Measurements from ENCODE around the gene ZNF664. TPM values are rescaled to one million over a fixed set of nuclear protein-coding genes. Genes with fewer than 3 reads are reported as not detected.

The ZNF664 gene
- total and polyA plus RNA-seq, 8 donors = 16.5 to 224 (median 59.3) TPM

DNA sequence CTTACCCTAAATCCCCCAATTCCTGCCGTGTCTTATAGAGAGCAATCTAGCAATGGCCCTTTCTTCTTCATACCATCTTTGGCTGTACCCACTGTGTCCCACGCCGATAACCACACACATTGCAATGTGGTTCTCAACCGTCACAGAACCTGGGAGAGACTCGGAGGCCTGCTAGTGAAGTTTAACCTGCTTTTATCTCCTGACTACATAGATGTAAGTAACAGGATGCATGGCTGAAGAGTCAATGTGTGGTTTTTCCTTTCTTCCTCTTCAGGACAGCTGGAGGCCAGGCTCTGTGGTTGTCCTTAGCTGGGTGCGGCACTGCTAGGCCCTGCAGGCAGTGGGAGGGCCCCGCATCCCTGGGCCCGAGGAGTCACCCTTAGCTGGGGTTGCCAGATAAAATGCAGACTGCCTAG lies 51.3 kb downstream of the ZNF664 start:
- H3K36me3 ChIP-seq = no peaks in the 10 kb centered on the region
- 74 to 84% (median 77%) methylated on average over 8 of the region's 8 CpGs for WGBS, 5 donors
- no peaks in the 10 kb centered on the region for H3K9me3 ChIP-seq
- no peak for DNase-seq
- intact Hi-C loops (cut with DNase I; ENCODE audit: low total_unique reads) = no loop called here
- TF ChIP-seq, protein P1, sequence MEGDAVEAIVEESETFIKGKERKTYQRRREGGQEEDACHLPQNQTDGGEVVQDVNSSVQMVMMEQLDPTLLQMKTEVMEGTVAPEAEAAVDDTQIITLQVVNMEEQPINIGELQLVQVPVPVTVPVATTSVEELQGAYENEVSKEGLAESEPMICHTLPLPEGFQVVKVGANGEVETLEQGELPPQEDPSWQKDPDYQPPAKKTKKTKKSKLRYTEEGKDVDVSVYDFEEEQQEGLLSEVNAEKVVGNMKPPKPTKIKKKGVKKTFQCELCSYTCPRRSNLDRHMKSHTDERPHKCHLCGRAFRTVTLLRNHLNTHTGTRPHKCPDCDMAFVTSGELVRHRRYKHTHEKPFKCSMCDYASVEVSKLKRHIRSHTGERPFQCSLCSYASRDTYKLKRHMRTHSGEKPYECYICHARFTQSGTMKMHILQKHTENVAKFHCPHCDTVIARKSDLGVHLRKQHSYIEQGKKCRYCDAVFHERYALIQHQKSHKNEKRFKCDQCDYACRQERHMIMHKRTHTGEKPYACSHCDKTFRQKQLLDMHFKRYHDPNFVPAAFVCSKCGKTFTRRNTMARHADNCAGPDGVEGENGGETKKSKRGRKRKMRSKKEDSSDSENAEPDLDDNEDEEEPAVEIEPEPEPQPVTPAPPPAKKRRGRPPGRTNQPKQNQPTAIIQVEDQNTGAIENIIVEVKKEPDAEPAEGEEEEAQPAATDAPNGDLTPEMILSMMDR (IDR thresholded peaks at IDR 0.05) = no peak
- no peak for TF ChIP-seq POLR2AphosphoS5 (IDR thresholded peaks at IDR 0.05)
- TF ChIP-seq POLR2A (IDR thresholded peaks at IDR 0.05) = no peak
- TF ChIP-seq EP300 (IDR thresholded peaks at IDR 0.05) = no peak
- peaks cover 0 to 8% (median 4%) of the 10 kb centered on the region in 4 donors for H3K4me1 ChIP-seq
- no peaks in the 10 kb centered on the region for H3K27me3 ChIP-seq
- no peak overlapping the region for H3K4me3 ChIP-seq
- no peak overlapping the region for H3K27ac ChIP-seq

DNA sequence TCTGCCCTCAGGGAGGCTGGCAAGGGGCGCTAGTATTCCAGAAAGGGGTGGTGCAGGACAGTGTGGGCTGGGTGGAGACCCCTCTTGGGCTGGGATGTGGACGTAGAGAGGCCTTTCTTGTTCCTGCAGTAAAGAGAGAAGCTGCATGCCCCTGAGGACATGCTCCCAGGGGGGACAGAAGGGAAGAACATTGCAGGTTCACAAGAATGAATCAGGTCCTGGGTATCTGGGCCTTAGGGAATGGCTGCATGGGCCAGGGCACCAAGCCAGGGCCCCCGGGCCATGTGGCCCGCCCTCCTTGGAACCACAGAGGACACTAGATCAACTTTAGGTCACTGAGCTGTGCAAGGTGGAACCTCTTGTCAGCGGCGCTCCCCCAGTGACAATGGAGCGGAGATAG lies 51.8 kb downstream of the ZNF664 start:
- peaks cover 0 to 8% (median 4%) of the 10 kb centered on the region in 4 donors for H3K4me1 ChIP-seq
- 75 to 84% (median 81%) methylated on average over 7 of the region's 7 CpGs for WGBS, 5 donors
- H3K9me3 ChIP-seq = no peaks in the 10 kb centered on the region
- no peaks in the 10 kb centered on the region for H3K36me3 ChIP-seq
- DNase-seq = no peak
- TF ChIP-seq POLR2A (IDR thresholded peaks at IDR 0.05) = no peak
- no peaks in the 10 kb centered on the region for H3K27me3 ChIP-seq
- no peak overlapping the region for H3K27ac ChIP-seq
- H3K4me3 ChIP-seq = no peak overlapping the region
- intact Hi-C loops (cut with DNase I; ENCODE audit: low total_unique reads) = no loop called here

DNA sequence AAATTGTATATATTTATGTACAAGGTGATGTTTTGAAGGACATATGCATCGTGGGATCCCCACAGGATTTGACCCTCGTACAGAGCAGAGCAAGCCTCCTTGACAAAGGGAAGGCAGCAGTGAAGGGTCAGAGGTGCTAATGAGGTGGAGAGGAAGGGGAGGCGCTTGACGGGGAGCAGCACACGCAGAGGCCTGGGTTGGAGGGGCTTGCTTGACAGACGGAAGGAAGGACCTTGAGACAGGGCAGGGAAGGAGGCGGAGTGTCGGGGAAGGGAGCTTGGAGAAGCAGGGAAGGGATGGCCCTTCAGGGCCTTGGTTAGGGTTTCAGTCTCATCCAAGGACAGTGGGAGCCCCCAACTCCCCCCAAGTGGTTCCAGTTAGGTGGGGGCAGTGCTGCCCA lies 52.6 kb downstream of the ZNF664 start:
- 67 to 84% (median 79%) methylated on average over 8 of the region's 8 CpGs for WGBS, 5 donors
- no peak for TF ChIP-seq POLR2AphosphoS5 (IDR thresholded peaks at IDR 0.05)
- TF ChIP-seq, protein P1 (IDR thresholded peaks at IDR 0.05) = no peak
- TF ChIP-seq EP300 (IDR thresholded peaks at IDR 0.05) = no peak
- no peak for TF ChIP-seq POLR2A (IDR thresholded peaks at IDR 0.05)

DNA sequence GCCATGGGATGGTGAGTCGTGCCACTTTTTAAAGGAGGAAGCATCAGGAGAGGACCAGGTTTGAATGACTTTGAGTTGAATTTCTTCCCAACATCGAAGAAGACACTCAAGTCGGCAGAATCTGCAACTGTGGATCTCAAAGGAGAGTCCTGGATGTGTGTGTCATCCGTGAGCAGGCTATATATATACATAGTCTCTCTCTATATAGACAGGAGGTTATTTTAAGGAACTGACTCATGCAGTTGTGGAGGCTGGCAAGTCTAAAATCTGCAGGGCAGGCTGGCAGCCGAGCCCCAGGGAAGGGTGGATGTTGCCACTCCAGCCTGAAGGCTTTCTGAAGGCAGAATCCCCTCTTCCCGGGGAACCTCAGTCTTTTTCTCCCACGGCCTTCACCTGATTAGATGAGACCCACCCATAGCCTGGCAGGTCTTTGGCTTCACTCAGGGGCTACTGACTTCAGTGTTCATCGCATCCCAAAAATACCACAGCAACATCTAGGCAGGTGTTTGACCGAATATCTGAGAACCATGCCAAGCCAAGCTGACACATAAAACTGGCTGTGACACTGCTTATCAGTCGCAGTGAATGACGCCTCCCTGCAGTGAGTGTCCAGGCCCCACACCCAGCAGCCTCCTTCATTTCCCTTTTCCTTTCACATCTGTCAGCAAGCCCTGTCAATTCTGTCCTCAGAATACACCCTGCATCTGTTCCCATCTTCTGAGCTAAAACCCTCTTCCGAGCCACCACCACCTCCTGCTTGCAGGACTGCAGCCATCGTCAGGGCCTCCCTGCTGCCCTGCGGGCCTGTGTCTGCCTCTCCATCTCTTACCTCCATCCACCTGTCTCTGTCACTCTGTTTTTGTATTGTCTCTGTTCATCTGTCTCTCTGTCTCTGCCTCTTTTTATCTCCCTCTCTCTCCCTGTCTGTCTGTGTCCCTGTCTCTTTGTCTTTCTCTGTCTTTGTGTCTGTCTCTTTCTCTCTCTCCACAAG lies 54.0 kb downstream of the ZNF664 start:
- DNase-seq = no peak
- Histone ChIP-seq H3K27me3 (no peaks in the 10 kb centered on the region), H3K4me3 (no peak overlapping the region), H3K27ac (no peak overlapping the region), H3K36me3 (no peaks in the 10 kb centered on the region), H3K4me1 (no peaks in the 10 kb centered on the region), H3K9me3 (no peaks in the 10 kb centered on the region)
- TF ChIP-seq POLR2AphosphoS5 (IDR thresholded peaks at IDR 0.05) (no peak), EP300 (IDR thresholded peaks at IDR 0.05) (no peak), POLR2A (IDR thresholded peaks at IDR 0.05) (no peak)
- TF ChIP-seq, protein P1 (IDR thresholded peaks at IDR 0.05) = no peak
- intact Hi-C loops (cut with DNase I; ENCODE audit: low total_unique reads) = no loop called here
- WGBS, 5 donors = 82 to 93% (median 90%) methylated on average over 14 of the region's 14 CpGs

More for the DNA sequence above, 52.6 kb downstream of the ZNF664 start:
- Histone ChIP-seq H3K27ac (no peak overlapping the region), H3K4me1 (peaks cover 0 to 6% (median 3%) of the 10 kb centered on the region in 4 donors), H3K9me3 (no peaks in the 10 kb centered on the region), H3K36me3 (no peaks in the 10 kb centered on the region), H3K27me3 (no peaks in the 10 kb centered on the region), H3K4me3 (no peak overlapping the region)
- DNase-seq = no peak
- intact Hi-C loops (cut with DNase I; ENCODE audit: low total_unique reads) = no loop called here
